Limb (tissue), 2 donors: ENCODE results near the gene POLR1H.
A peak's percentile ranks its signal among the peaks of the same experiment; 100 is the strongest.
"Not testable (repeated sequence)": the region's sequence is repeated elsewhere in the genome, so short reads cannot be mapped to it uniquely, and the experiment has no call there.

Experiments used
- DNase-seq, 2 donors: peaks; one replicate each; pipeline ENCODE4 v3.0.0-alpha.2; 2016; ENCODE audit errors: extremely low spot score in 2 of 2

The POLR1H gene, protein sequence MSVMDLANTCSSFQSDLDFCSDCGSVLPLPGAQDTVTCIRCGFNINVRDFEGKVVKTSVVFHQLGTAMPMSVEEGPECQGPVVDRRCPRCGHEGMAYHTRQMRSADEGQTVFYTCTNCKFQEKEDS

DNA sequence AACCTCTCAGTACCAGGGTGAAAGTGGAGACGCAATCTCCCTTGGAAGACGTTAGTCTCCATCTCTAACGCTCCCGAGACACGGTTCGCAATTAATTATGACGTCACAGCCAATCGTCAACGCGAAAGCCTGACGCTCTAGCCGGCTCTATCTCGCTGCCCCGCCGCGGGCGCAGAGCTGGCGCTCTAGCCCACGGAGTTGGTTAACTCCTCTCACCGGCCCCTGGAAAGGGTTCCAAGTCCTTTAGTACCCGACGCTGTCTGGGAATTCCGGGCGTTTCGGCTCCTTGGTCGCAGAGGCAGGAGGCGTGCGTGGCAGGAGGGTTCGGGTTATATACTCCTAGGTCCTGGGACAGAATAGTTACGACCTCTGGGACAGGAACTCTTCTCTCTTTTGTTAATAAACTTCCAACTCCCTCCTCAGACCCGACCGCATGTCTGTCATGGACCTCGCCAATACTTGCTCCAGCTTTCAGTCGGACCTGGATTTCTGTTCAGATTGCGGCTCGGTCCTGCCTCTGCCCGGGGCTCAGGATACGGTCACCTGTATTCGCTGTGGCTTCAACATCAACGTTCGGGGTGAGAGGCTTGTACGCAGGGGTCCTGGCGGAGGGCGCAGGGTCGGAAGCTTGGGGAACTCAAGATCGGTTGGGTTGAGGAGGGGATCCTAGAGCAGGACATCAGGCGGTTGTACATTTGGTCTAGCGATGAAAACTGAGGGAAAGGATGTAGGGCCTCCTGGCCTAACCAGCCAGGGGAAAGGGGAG is at the start of gene POLR1H:
TSS of gene POLR1H (plus strand) at position 174 of the 766 bp plus-strand sequence. CDS start at position 434, 260 bp downstream.
- peak; percentile 94 to 99 for DNase-seq

DNA sequence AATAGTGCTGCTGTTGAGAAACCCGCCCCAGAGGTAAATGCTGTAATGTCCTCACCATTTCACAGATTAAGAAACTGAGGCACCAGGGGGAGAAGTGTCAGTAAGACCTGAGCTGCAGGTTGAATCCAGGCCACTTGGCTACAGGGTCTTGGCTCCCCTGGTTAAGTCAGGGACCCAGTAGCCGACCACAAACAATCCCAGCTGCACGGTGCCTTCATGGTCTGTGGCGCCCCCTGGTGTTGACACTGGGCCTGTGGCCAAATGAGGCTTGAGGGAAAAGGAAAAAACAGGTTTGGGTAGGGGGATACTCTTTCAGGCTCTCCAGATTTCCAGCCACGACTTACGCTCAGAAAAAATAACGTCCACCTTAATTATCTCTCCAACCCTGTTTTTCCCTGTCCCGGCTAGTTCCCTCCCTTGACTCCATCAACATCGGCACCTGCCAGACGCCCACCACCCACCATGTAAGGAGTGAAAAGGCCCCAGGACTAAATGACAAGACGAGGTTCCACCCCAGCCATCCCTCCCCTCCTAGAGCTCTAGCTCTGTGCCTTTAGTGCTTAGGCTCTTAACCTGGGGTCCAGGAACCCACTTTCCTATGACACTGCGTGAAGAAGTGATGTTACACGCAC is 47.7 kb upstream of the POLR1H start:
- DNase-seq = peak in 1 of 2 donors; percentile 42

DNA sequence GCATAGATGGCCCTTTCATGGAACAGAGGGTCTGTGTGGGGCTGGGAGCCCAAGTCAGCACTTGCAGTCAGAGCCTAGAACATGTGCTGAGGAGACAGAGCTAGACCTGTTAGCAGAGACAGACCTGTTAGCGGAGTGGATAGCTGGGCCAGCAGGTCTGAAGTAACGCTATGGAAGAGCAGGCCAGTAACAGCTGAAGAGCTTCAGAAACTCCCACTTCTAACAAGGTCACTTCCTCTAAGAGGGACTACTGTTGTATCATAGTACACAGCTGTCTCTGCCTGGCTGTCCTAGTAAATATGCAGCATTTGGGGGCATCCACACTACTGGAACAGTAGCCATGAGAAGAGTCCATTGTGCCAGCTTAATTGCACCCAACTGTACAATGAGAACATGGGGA is 41.2 kb upstream of the POLR1H start:
- no peak for DNase-seq

DNA sequence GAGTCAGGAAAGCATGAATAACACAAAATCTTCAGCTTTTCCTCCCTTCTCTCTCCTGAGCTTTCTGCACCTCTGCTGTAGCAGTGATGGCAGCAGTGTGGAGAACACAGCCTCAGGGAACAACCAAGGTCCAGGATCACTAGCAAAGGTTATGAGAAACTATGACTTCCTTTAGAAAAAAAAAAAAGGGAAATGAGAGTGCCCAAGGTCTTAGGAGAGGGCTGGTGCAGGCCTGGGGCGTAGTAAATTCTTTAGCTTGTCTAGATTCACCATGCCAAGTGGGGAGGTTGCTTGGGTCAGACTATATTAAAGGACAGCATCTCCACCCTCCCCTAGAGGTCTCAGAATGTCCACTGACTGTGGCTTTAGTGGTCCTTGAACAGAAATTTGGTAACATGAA is 40.4 kb upstream of the POLR1H start:
- no peak for DNase-seq

DNA sequence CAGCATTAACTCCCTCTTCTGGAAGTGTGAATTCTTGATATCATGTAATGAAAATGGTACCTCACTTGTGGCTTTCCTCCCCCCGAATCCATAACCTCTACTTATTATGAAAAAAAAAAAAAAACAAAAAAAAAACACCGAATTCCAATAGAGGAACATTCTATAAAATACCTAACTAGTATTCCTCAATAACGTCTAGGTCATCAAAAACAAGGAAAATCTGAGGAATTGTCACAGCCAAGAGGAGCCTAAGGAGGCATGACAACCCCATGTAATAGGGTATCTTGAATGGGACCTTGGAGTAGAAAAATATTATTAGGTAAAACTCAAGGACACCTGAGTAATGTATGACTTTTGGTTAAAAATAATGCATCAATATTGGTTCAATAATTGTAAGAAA is 38.9 kb upstream of the POLR1H start:
- DNase-seq = no peak

DNA sequence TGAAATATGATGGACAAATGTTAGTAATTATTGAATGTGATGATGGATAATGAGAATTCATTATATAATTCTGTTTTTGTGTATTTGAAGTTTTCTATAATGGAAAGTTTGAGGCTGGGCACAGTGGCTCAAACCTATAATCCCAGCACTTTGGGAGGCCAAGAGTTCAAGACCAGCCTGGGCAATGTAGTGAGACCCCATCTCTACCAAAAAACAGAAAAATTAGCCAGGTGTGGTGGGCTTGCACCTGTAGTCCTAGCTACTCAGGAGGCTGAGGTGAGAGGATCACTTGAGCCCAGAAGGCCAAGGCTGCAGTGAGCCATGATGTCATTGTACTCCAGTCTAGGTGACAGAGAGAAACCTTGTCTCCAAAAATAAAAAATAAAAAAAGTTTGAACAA is 38.4 kb upstream of the POLR1H start:
- not testable (repeated sequence) for DNase-seq

DNA sequence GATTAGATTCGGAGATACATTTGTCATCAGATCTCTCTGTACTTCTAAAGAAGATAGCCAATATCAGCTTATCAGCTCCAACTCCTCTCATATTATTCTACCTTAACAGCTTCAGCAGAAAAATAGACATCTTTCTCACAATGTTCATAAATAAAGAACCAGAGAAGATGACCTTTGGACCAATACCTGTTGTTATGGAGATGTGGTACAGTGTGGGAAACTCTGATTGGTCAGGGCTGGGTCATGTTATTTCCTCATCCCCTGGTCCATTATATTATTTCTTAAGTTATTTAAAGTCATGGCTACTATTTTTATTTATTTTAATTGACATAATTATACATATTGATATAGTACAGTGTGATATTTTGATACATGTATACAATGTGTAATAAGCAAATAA is 35.9 kb upstream of the POLR1H start:
- no peak for DNase-seq

DNA sequence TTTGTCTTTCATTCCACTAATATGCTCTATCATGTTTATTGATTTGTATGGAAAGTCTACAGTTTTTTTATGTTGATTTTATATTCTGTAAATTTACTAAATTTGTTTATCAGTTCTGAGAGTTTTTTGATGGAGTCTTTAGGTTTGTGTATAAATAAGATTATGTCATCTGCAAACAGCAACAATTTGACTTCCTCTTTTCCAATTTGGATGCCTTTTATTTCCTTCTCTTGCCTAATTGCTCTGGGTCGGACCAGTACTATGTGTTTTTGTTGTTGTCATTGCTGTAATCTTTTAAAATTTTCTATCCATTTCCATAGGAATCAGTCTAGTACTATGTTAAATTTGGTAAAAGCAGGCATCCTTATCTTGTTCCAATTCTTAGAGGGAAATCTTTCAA is 31.5 kb upstream of the POLR1H start:
- no peak for DNase-seq

DNA sequence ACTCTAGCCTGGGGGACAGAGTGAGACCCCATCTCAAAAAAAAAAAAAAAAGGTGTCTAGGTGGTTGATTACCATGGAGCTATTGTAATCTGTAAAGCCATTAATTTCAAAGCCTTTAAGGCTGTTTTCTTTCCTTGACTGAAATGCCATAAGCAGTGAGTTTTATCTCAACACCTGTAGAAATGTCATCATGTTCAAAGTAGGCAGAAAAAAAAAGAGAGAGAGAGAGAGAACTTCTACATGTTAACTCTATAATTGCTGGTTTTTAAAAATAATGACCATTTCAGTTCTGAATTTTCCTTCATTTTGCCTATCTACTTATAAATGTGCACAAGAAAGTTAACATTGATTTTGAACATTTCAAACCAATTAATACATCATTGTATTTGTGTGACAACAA is 29.7 kb upstream of the POLR1H start:
- DNase-seq = no peak

DNA sequence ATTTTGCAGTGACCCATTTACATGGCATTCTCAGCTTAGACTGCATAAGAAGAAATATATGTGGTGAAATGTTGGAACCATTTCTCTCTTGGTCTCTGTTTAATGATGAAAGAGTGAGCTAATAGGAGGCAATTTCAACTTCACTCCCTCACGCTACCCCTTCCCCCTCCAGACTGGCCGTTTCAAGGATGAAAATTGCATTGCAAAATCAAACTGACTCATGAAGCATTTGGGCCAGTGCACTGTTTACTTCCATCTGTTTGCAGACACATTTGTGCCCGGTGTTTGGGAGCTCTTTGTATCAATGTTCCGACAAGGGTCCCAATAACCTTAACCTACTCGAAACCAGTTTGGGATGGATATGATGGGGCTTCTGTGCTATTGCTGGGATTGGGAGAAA is 27.6 kb upstream of the POLR1H start:
- DNase-seq = not testable (repeated sequence)

DNA sequence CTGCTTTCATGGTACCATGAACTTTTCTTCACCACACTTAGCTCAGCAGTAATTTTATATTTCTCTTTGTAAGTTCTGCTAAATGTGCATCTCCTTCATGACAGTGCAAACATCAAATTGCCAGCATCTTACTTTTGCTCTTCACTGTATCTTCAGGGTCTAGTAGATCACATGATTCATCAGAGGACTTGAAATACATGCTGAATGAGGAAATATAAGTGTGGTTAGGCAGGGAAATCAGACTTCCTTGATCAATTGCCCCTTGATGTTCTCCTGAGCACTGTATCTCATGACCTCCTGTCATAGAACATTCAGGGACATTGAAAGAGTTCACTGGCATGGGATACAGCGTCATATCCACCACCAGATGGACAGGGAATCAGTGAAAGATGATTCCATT is 25.3 kb upstream of the POLR1H start:
- DNase-seq = no peak

DNA sequence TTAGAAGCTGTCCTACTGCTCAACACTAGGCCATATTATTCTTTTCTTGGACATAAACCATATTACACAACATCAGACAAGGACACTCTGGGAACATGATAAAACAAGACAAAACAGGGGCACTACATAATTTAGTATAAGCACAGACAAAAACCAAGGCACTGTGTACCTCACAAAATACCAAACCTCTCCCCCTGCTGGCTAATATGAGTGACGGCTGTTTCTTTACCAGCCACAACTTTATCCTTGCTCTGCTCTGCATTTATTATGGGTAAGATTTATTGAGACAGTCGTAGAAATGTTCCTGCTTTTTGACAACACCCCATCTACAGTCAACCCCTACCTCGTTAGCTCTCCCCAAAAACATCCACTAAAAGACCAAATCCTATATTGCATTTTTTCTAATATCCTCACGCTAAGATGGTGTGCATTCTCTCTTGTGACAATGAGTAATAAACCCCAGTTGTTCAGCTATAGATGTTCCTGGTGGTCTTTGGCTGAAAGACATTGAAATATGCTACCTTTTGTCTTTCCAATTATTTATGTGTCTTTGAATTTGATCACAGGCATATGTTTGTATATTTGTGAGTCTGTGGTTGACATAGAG is 23.8 kb upstream of the POLR1H start:
- DNase-seq = no peak

DNA sequence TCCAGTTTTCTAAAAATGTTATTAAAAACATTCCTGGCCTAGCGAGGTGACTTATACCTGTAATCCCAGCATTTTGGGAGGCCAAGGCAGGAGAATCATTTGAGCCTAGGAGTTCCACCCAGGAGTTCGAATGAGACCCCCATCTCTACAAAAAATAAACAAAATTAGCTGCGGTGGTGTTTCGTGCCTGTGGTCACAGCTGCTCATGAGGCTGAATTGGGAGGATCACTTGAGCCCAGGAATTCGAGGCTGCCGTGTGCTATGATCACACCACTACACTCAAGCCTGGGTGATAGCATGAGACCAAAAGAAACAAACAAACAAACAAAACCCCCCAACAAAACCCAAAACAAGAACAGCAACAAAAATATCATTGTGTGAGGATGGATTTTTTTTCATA is 19.8 kb upstream of the POLR1H start:
- no peak for DNase-seq

DNA sequence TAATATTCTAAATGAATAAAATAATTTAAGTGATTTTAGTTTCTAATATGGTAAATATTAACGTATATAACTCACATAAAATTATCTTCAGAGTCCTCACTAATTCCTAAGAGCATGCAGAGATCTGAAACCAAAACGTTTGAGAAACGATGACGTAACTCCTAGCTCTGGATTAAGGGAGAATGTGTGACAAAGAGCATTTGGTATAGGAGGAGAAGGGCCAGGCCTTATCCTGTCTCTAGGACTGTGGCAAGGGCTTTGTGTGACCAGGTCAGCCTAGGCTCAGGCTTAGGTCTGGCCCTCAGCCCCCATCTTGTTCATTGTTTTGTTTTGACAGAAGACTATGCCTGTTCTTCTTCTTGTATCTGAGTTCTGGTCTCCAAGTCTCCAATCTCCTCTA is 19.2 kb upstream of the POLR1H start:
- DNase-seq = no peak

DNA sequence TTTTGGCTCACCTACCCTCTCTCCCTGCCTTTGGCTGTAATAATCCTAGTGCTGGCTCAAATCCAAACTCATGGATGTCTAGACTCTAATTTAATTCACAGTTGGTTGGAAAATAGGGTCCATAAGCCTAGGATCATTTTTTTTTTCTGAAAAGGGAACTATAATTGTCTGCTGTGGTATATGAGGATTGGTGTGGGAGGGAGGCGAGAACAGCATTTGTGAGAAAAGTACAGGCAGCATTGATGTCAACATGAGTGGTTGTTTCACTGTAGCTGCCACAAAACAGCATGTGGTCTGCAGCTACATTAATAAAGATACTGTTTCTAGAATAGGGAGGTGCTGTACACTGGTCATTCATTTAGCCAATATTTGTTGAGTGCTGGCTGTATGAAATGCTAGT is 18.6 kb upstream of the POLR1H start:
- DNase-seq = no peak

DNA sequence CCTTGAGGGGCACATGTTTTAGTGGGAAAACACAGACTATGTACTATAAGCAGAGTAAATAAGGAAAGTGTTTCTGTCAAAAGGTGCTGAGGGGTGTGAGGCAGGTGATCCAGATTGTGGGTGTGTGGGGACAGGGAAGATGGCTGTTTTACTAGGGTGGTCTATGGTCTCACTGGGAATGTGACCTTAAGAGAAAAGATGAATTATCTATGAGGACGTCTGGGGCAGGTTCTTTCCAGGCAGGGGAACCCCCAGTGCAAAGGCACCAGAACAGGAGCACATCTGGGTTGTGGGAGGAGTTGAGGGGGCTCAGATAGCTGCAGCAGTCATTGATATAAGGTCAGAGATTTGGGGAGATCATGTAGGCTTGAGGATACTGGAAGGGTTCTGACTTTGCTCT is 18.2 kb upstream of the POLR1H start:
- no peak for DNase-seq

DNA sequence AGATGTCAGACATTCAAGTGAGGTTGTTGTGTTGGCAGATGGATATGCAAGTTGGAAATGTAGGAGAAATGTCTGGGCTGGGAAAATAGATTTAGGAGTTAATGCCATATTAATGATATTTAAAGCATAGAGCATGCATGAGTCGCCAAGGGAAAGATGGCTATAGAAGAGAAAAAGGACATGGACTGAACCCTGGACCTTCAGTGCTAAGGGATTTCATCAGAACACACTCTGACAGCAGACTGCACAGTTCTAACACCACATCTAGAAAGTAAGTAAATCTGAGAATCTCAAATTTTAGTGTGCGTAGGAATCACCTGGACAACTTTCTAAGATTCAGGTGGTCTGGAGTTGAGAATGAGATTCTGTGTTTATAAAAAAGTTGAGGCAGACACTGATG is 17.3 kb upstream of the POLR1H start:
- no peak for DNase-seq

DNA sequence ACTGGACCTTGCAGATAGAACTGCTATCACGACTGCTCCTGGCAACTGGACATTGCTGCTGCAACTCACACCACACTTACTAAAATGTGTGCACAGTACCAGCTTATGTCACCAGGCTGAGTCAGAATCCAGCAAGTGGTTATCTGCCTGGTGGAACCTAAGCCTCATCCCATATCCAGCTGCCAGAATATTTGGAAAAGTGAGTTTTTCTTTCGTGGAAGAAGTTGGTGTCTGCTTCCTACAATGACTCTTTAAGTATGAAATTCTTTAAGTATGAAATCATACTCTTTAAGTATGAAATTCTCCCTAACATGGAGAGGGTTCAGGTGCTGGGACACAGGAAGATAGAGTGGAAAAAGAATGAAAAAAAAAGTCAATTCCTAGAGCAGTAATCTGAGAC is 16.4 kb upstream of the POLR1H start:
- no peak for DNase-seq

DNA sequence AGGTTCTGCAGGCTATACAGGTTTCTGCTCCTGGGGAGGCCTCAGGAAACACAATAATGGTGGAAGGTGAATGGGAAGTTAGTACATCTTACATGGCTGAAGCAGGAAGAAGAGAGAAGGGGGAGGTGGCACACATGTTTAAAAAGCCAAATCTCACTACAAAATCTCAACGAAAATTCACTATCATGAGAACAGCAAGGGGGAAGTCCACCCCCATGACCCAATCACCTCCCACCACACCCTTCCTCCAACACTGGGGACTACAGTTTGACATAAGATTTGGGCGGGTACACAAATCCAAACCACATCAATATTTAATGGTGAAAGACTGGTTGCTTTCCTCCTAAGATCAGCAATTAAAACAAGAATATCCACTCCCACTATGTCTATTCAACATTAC is 13.8 kb upstream of the POLR1H start:
- DNase-seq = no peak

DNA sequence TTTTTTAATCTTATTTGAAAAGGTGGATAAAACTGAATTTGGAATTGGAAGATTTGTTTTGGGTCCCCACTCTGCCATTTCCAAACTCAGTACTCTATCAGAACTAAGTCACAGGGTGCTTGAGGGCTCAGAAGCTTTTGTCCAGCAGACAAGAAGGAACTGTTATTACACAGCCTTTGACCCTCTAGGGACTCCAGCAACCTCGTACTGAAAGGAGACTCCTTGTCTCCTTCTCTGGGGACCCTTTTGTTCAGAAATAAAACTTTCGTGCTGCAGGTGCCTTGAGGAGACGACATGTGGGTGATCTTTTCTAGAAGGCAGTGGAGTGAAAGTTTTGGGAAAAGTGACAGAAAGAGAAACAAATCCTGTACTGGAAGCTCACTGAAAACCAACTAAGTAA is 7.4 kb upstream of the POLR1H start:
- DNase-seq = no peak

DNA sequence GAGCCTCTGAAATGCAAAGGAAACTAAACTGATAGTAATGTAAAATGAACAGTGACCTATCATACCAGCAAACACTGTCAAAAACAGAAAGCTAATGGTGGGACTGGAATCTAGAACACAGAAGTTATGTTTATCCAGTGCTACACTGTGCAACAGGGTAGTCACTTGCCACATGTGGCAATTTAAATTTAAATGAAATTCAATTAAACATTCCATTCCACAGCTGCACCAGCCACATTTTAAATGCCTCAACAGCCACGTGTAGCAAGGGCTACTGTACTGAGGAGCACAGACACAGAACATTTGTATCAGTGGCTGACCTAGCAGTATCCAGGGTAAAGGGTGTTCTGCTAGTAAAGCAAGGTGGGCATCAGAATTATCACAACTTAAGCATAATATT is 5.6 kb upstream of the POLR1H start:
- DNase-seq = no peak

DNA sequence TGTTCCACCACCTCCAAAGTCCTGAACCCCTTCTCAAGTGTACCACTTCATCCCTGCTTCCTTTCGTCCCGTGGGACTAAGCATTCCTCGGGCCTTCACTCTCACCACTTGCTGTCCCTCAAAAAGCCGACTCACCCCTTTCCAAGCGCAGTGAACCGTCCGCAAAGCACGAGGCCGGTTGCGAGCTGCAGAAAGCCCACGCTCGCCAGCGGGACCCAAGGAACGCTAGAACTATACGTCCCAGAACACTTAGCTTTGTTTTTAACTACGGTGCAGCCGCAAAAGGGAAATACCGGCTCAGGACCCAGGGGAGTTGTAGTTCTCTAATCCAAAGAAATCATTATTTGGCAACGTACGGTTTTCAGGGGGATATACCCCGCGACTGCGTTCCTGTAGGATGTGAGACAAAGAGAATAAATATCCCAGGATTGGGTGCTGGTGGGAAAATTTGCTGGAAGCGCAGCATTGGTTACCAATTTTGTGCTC is 416 bp upstream of the POLR1H start:
- peak in 1 of 2 donors; percentile 67 for DNase-seq
